Smooth muscle cell (in vitro differentiated cells): ENCODE data around the gene LHPP. TPM values are rescaled to one million over a fixed set of nuclear protein-coding genes. Genes with fewer than 3 reads are reported as not detected.

ENCODE experiments used
- DNase-seq: peaks from one replicate; lab custom pipeline; 2025; ENCODE audit not compliant: unreplicated experiment; lab: John Stamatoyannopoulos, UW
- H2AFZ ChIP-seq: fragments of 200-600 bp; sonication (generic); 2 replicates; pipeline ENCODE4 v1.6.0; 2016; ENCODE audit warnings: antibody characterized with exemption, low read depth, mild to moderate bottlenecking
- H3F3A ChIP-seq: fragments of 200-600 bp; sonication (generic); 2 replicates; pipeline ENCODE4 v1.6.0; 2017; ENCODE audit warnings: antibody characterized with exemption, low read depth
- H3K27ac ChIP-seq: fragments of 200-600 bp; sonication (generic); 2 replicates; pipeline ENCODE4 v1.5.1; 2016; ENCODE audit warnings: low read depth, mild to moderate bottlenecking
- H3K27me3 ChIP-seq: fragments of 200-600 bp; sonication (generic); 2 replicates; pipeline ENCODE4 v1.6.1; 2016; ENCODE audit warnings: low read depth, mild to moderate bottlenecking
- H3K36me3 ChIP-seq: fragments of 200-600 bp; sonication (generic); 2 replicates; pipeline ENCODE4 v1.5.1; 2016; ENCODE audit warnings: low read depth
- H3K4me1 ChIP-seq: fragments of 200-600 bp; sonication (generic); 2 replicates; pipeline ENCODE4 v1.5.1; 2016; ENCODE audit warnings: low read depth
- H3K4me2 ChIP-seq: fragments of 200-600 bp; sonication (generic); 2 replicates; pipeline ENCODE4 v1.6.0; 2016; ENCODE audit warnings: mild to moderate bottlenecking
- H3K4me3 ChIP-seq: fragments of 200-600 bp; sonication (generic); 2 replicates; pipeline ENCODE4 v1.5.1; 2016; ENCODE audit warnings: mild to moderate bottlenecking
- H3K79me2 ChIP-seq: fragments of 200-600 bp; sonication (generic); 2 replicates; pipeline ENCODE4 v1.6.0; 2016; ENCODE audit warnings: low read depth, mild to moderate bottlenecking
- H3K9ac ChIP-seq: fragments of 200-600 bp; sonication (generic); 2 replicates; pipeline ENCODE4 v1.6.0; 2016; ENCODE audit warnings: low read depth
- H3K9me3 ChIP-seq: fragments of 200-600 bp; sonication (generic); replicated peaks from 2 replicates; pipeline ENCODE4 v1.5.1; 2016; ENCODE audit warnings: low read depth
- H4K20me1 ChIP-seq: fragments of 200-600 bp; sonication (generic); 2 replicates; pipeline ENCODE4 v1.6.0; 2016; ENCODE audit warnings: low read depth
- CTCF ChIP-seq: fragments of 200-600 bp; sonication (generic); IDR thresholded peaks from 2 replicates; pipeline ENCODE4 v1.5.1; 2017; ENCODE audit warnings: borderline replicate concordance, mild to moderate bottlenecking, antibody characterized with exemption; ENCODE audit not compliant: insufficient read depth, poor library complexity, severe bottlenecking
- WGBS: methylation state at CpG from one replicate; pipeline ENCODE4 v1.1.7; 2016; ENCODE audit warnings: low lambda C conversion rate; 5-methylcytosine and 5-hydroxymethylcytosine counted together
- polyA plus RNA-seq: library from polyadenylated mRNA; unstranded; fragments of >200 nt; fragmentation: Nextera tagmentation; extraction: Ambion mirVana; gene quantifications from 2 replicates; pipeline ENCODE4 v1.2.1, GENCODE V29; 2016
- total RNA-seq: library from RNA; depleted of rRNA; stranded (reverse); fragments of >200 nt; gene quantifications from 2 replicates; pipeline ENCODE4 v1.2.3, GENCODE V29; 2014

The LHPP gene
- total and polyA plus RNA-seq, 2 experiments from 2014 or later, result 7.6 to 14.0 TPM

GRCh38 chr10:124554085-124554858 lies 92.6 kb downstream of the LHPP start:
- Histone ChIP-seq H3K27me3 (no peaks in the 10 kb centered on the region), H3K4me1 (peaks cover 10% of the 10 kb centered on the region), H3K27ac (no peak overlapping the region), H3K4me3 (no peak overlapping the region), H3K79me2 (no peaks in the 10 kb centered on the region), H3K36me3 (no peaks in the 10 kb centered on the region), H4K20me1 (no peaks in the 10 kb centered on the region), H2AFZ (no peak overlapping the region), H3F3A (no peaks in the 10 kb centered on the region), H3K9ac (no peak overlapping the region), H3K4me2 (no peak overlapping the region), H3K9me3 (no peaks in the 10 kb centered on the region)
- no peak for TF ChIP-seq CTCF
- WGBS, result 83% methylated on average over 10 of the region's 10 CpGs
- no peak for DNase-seq

GRCh38 chr10:124557167-124557566 lies 95.5 kb downstream of the LHPP start:
- no peak for TF ChIP-seq CTCF
- peaks cover 11% of the 10 kb centered on the region for H3K4me1 ChIP-seq
- no peak overlapping the region for H3K9ac ChIP-seq
- H3K79me2 ChIP-seq, result no peaks in the 10 kb centered on the region
- no peaks in the 10 kb centered on the region for H3K27me3 ChIP-seq
- H3K9me3 ChIP-seq, result no peaks in the 10 kb centered on the region
- H3F3A ChIP-seq, result no peaks in the 10 kb centered on the region
- H3K4me3 ChIP-seq, result no peak overlapping the region
- 85% methylated on average over 10 of the region's 10 CpGs for WGBS
- H3K36me3 ChIP-seq, result no peaks in the 10 kb centered on the region
- H2AFZ ChIP-seq, result no peak overlapping the region
- no peak for DNase-seq
- no peak overlapping the region for H3K4me2 ChIP-seq
- no peaks in the 10 kb centered on the region for H4K20me1 ChIP-seq
- no peak overlapping the region for H3K27ac ChIP-seq

- Histone ChIP-seq H3K79me2 (no peaks in the 10 kb centered on the region), H3F3A (no peaks in the 10 kb centered on the region), H3K36me3 (no peaks in the 10 kb centered on the region), H3K4me1 (peaks cover 4% of the 10 kb centered on the region), H3K27me3 (no peaks in the 10 kb centered on the region), H3K9me3 (no peaks in the 10 kb centered on the region), H3K27ac (no peak overlapping the region), H2AFZ (no peak overlapping the region), H3K4me2 (no peak overlapping the region), H3K9ac (no peak overlapping the region), H4K20me1 (no peaks in the 10 kb centered on the region), H3K4me3 (no peak overlapping the region)
- 96% methylated on average over 16 of the region's 16 CpGs for WGBS
- no peak for DNase-seq
- TF ChIP-seq CTCF, result no peak
These were observed 96.2 kb downstream of the LHPP start for GRCh38 chr10:124557648-124558338.
